SK-N-SH treated with all-trans-retinoic acid at 6 μM for 48 hours (cell line): ENCODE results near the gene SLC24A4.
A peak's percentile ranks its signal among the peaks of the same experiment; 100 is the strongest.

Experiments
- ATAC-seq: fragments of 200-7000 bp; cut with Tn5 transposase; 3 replicates; pipeline ENCODE4 v1.9.1; 2020; ENCODE audit warnings: mild to moderate bottlenecking, moderate library complexity
- ARNTL ChIP-seq: fragments of 450-650 bp; formaldehyde crosslinking; IDR thresholded peaks from 2 replicates; pipeline ENCODE4 v1.5.0; 2020; ENCODE audit warnings: low read depth, mild to moderate bottlenecking, moderate library complexity, borderline replicate concordance
- BACH2 ChIP-seq: fragments of 250-450 bp; sonication (Bioruptor Pico); IDR thresholded peaks from 2 replicates; pipeline ENCODE4 v1.9.0; 2021; ENCODE audit warnings: mild to moderate bottlenecking, borderline replicate concordance
- CSDC2 ChIP-seq: fragments of 250-450 bp; sonication (Bioruptor Pico); IDR thresholded peaks from 2 replicates; pipeline ENCODE4 v1.5.0; 2020; ENCODE audit warnings: mild to moderate bottlenecking, moderate library complexity
- ESRRG ChIP-seq: fragments of 250-450 bp; sonication (Bioruptor Pico); IDR thresholded peaks from 2 replicates; pipeline ENCODE4 v1.6.1; 2021; ENCODE audit warnings: mild to moderate bottlenecking
- GLIS3 ChIP-seq: fragments of 250-450 bp; sonication (Bioruptor Pico); IDR thresholded peaks from 2 replicates; pipeline ENCODE4 v1.5.0; 2020; ENCODE audit warnings: mild to moderate bottlenecking, moderate library complexity
- ISL1 ChIP-seq: fragments of 250-450 bp; sonication (Bioruptor Pico); IDR thresholded peaks from 2 replicates; pipeline ENCODE4 v2.1.2; 2022; ENCODE audit warnings: mild to moderate bottlenecking, moderate library complexity
- OSR1 ChIP-seq: fragments of 250-450 bp; sonication (Bioruptor Pico); IDR thresholded peaks from 2 replicates; pipeline ENCODE4 v1.8.0; 2022; ENCODE audit warnings: moderate library complexity, mild to moderate bottlenecking, inconsistent platforms
- PATZ1 ChIP-seq: fragments of 250-450 bp; sonication (Bioruptor Pico); IDR thresholded peaks from 2 replicates; pipeline ENCODE4 v1.8.0; 2020; ENCODE audit warnings: mild to moderate bottlenecking, moderate library complexity, borderline replicate concordance
- RARB ChIP-seq: fragments of 250-450 bp; sonication (Bioruptor Pico); IDR thresholded peaks from 2 replicates; pipeline ENCODE4 v1.8.0; 2021; ENCODE audit warnings: mild to moderate bottlenecking, moderate library complexity
- SNAI2 ChIP-seq: fragments of 250-450 bp; sonication (Bioruptor Pico); IDR thresholded peaks from 2 replicates; pipeline ENCODE4 v1.5.0; 2020; ENCODE audit warnings: mild to moderate bottlenecking, moderate library complexity
- TCF4 ChIP-seq: fragments of 250-450 bp; sonication (Bioruptor Pico); IDR thresholded peaks from 2 replicates; pipeline ENCODE4 v1.8.0; 2021; ENCODE audit warnings: mild to moderate bottlenecking, moderate library complexity, borderline replicate concordance
- TOX ChIP-seq: fragments of 250-450 bp; sonication (Bioruptor Pico); IDR thresholded peaks from 2 replicates; pipeline ENCODE4 v1.8.0; 2021; ENCODE audit warnings: mild to moderate bottlenecking, moderate library complexity, borderline replicate concordance
- TSHZ2 ChIP-seq: fragments of 250-450 bp; sonication (Bioruptor Pico); IDR thresholded peaks from 2 replicates; pipeline ENCODE4 v1.5.0; 2020; ENCODE audit warnings: mild to moderate bottlenecking, moderate library complexity
- ZC3H10 ChIP-seq: fragments of 250-450 bp; sonication (Bioruptor Pico); IDR thresholded peaks from 2 replicates; pipeline ENCODE4 v1.5.1; 2021; ENCODE audit warnings: mild to moderate bottlenecking, moderate library complexity
- ZFP3 ChIP-seq: fragments of 250-450 bp; sonication (Bioruptor Pico); IDR thresholded peaks from 2 replicates; pipeline ENCODE4 v1.5.0; 2020; ENCODE audit warnings: mild to moderate bottlenecking, moderate library complexity
- ZFP30 ChIP-seq: fragments of 450-650 bp; formaldehyde crosslinking; IDR thresholded peaks from 2 replicates; pipeline ENCODE4 v1.5.0; 2022; ENCODE audit warnings: mild to moderate bottlenecking, moderate library complexity
- ZNF565 ChIP-seq: fragments of 450-650 bp; formaldehyde crosslinking; conservative IDR thresholded peaks from 2 replicates; pipeline ENCODE4 v1.5.0; 2020; ENCODE audit warnings: low read depth, mild to moderate bottlenecking, moderate library complexity
- ZNF70 ChIP-seq: fragments of 450-650 bp; formaldehyde crosslinking; IDR thresholded peaks from 2 replicates; pipeline ENCODE4 v1.5.0; 2020; ENCODE audit warnings: mild to moderate bottlenecking, moderate library complexity
- ZNF8 ChIP-seq: fragments of 450-650 bp; formaldehyde crosslinking; IDR thresholded peaks from 2 replicates; pipeline ENCODE4 v1.5.0; 2020; ENCODE audit warnings: mild to moderate bottlenecking, moderate library complexity
- TF ChIP-seq, protein P1 (sequence below): fragments of 250-450 bp; sonication (Bioruptor Pico); IDR thresholded peaks from 2 replicates; pipeline ENCODE4 v1.5.1; 2020; ENCODE audit warnings: low read depth, mild to moderate bottlenecking, moderate library complexity
- TF ChIP-seq, protein P2 (sequence below): fragments of 250-450 bp; sonication (Bioruptor Pico); IDR thresholded peaks from 2 replicates; pipeline ENCODE4 v1.8.0; 2021; ENCODE audit warnings: low read depth, mild to moderate bottlenecking, moderate library complexity, borderline replicate concordance

The SLC24A4 gene

DNA sequence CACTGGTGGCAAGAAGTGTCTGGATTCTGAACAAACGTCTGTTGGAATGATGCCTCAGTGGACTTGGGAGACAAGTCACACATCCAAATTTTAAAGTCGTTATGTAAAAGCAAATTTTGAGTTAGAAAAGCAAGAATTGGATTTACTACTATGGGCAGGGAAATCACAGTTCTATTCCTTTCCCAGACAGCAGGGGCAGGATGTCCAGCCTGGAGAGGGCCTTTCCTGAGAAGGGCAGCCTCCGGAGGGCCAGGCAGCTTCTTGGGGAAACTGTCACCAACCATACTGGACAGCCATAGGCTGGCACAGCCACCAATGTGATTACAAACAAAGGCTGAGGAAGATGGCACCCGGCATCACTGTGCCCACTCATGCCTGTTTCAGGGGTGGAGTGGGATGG, 11.1 kb downstream of the SLC24A4 start:
- no peak for TF ChIP-seq RARB
- TF ChIP-seq SNAI2 (CRISPR knock-in tag): no peak
- no peak for TF ChIP-seq ZC3H10
- no peak for TF ChIP-seq ZFP30
- no peak for TF ChIP-seq ZNF8 (CRISPR knock-in tag)
- ATAC-seq: peak; percentile 34; the same call in 1 of the 3 replicates

- TF ChIP-seq TSHZ2 (no peak), TOX (CRISPR knock-in tag) (no peak), RARB (no peak), GLIS3 (CRISPR knock-in tag) (no peak)
- ATAC-seq: no peak
Measured at GRCh38 chr14:92336363-92336762, 13.4 kb downstream of the SLC24A4 start.

GRCh38 chr14:92339426-92339825, 16.5 kb downstream of the SLC24A4 start:
- no peak for ATAC-seq
- TF ChIP-seq, protein P1, sequence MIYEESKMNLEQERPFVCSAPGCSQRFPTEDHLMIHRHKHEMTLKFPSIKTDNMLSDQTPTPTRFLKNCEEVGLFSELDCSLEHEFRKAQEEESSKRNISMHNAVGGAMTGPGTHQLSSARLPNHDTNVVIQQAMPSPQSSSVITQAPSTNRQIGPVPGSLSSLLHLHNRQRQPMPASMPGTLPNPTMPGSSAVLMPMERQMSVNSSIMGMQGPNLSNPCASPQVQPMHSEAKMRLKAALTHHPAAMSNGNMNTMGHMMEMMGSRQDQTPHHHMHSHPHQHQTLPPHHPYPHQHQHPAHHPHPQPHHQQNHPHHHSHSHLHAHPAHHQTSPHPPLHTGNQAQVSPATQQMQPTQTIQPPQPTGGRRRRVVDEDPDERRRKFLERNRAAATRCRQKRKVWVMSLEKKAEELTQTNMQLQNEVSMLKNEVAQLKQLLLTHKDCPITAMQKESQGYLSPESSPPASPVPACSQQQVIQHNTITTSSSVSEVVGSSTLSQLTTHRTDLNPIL (CRISPR knock-in tag): no peak
- no peak for TF ChIP-seq CSDC2 (CRISPR knock-in tag)
- TF ChIP-seq BACH2 (CRISPR knock-in tag): no peak
- TF ChIP-seq ZNF70 (CRISPR knock-in tag): no peak
- no peak for TF ChIP-seq ZNF8 (CRISPR knock-in tag)
- no peak for TF ChIP-seq ZFP3 (CRISPR knock-in tag)
- no peak for TF ChIP-seq ZNF565 (CRISPR knock-in tag)
- TF ChIP-seq ZFP30: no peak
- TF ChIP-seq TCF4 (CRISPR knock-in tag): no peak
- TF ChIP-seq OSR1 (CRISPR knock-in tag): no peak
- no peak for TF ChIP-seq RARB
- no peak for TF ChIP-seq ARNTL (CRISPR knock-in tag)
- no peak for TF ChIP-seq SNAI2 (CRISPR knock-in tag)
- no peak for TF ChIP-seq ISL1 (CRISPR knock-in tag)
- TF ChIP-seq, protein P2, sequence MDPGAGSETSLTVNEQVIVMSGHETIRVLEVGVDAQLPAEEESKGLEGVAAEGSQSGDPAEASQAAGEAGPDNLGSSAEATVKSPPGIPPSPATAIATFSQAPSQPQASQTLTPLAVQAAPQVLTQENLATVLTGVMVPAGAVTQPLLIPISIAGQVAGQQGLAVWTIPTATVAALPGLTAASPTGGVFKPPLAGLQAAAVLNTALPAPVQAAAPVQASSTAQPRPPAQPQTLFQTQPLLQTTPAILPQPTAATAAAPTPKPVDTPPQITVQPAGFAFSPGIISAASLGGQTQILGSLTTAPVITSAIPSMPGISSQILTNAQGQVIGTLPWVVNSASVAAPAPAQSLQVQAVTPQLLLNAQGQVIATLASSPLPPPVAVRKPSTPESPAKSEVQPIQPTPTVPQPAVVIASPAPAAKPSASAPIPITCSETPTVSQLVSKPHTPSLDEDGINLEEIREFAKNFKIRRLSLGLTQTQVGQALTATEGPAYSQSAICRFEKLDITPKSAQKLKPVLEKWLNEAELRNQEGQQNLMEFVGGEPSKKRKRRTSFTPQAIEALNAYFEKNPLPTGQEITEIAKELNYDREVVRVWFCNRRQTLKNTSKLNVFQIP (CRISPR knock-in tag): no peak
- no peak for TF ChIP-seq GLIS3 (CRISPR knock-in tag)
- no peak for TF ChIP-seq ESRRG (CRISPR knock-in tag)
- TF ChIP-seq TSHZ2: no peak
- TF ChIP-seq PATZ1 (CRISPR knock-in tag): no peak
